VCaP (cell line): ENCODE results near the gene SNX27.

Experiments
- H3K27ac ChIP-seq: fragments of 450-650 bp; 2 replicates; pipeline ENCODE4 v1.5.1; 2017
- CTCF ChIP-seq: fragments of 450-650 bp; conservative IDR thresholded peaks from 2 replicates; pipeline ENCODE4 v1.5.1; 2017; ENCODE audit warnings: mild to moderate bottlenecking, moderate library complexity

SNX27 gene

DNA sequence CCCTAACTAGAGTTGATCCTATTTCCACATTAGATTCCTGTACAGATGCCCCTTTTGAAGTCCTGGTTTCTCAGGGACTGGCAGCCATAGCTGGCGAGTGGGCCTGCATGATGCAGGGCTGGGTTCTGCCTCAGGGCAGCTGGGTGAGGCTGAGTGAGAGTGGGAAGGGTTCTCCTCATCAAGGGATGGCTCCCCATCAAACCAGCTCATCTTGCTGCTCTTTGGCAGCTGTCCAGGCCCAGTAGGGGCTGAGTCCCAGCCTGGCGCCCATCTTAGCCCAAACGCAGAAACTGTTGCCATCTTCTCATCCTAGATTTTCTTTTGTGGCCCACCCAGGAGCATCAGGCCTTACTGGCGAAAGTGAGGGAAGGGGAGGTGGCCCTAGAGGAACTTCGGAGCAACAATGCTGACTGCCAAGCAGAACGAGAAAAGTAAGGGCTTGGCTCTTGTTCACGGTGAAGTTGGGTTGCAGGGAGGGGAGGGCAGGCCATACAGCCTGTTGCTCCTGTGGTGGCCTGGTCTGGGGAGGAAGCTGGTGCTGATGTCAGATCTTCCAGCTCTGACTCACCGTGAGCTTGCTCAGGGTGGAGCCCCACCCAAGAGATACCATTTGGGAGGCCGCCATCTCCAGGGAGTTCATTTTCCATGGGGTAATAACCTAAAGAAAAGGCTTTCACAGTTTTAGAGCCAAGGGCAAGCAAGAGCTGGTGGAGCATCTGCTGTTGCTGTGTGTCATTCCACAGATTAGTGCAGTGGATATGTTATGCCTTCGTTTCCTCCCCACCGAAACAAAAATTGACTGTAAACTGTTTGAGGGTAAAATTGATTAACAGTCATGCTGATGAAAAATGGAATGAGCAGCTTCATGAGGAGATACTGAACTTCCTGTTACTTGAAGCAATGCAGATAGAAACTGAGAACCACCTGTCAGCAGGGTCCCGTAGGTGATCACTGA lies 37.0 kb upstream of the SNX27 start:
- TF ChIP-seq CTCF, result no peak
- no peak overlapping the region for H3K27ac ChIP-seq

DNA sequence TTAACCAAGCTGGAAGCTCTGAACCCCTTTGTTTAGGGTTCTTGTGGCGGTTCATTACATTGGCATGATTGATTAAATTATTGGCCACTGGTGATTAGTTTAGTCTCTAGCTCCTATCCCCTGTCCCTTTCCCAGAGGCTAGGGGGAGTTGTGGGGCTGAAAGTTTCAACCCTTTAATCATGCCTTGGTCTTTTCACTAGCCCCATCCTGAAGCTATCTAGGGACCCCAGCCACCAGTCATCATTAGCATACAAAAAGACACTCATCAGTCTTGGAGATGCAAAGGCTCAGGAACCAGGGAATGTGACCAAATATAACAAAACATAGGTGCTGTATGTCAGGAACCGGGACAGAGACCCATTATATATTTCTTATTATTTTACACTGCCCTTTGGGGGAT lies 34.7 kb upstream of the SNX27 start:
- no peak for TF ChIP-seq CTCF
- H3K27ac ChIP-seq, result no peak overlapping the region

DNA sequence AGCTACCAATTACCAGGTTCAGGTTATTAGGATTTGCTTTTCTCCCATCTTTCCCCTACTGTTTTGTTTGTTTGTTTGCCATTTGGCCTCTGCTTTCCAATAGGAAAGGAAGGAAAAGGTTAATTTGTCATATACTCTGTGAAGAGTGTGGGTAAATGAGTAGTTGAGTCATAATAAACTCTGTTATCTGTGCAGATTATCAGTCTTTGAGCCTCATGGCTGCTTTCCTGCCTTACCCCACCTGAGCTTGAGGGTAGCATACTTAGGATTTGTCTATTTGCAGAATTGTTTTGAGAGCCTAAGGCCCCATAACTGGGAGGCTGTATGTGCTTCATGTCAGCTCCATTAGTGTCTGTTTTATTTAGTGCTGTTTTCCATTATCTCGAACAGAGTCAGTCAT lies 32.9 kb upstream of the SNX27 start:
- no peak overlapping the region for H3K27ac ChIP-seq

GRCh38 chr1:151579436-151580225 lies 32.2 kb upstream of the SNX27 start:
- no peak overlapping the region for H3K27ac ChIP-seq
- no peak for TF ChIP-seq CTCF

More for the DNA sequence above, 32.9 kb upstream of the SNX27 start:
- TF ChIP-seq CTCF, result no peak

- no peak overlapping the region for H3K27ac ChIP-seq
- no peak for TF ChIP-seq CTCF
Observed at GRCh38 chr1:151581451-151581850, 30.4 kb upstream of the SNX27 start.

DNA sequence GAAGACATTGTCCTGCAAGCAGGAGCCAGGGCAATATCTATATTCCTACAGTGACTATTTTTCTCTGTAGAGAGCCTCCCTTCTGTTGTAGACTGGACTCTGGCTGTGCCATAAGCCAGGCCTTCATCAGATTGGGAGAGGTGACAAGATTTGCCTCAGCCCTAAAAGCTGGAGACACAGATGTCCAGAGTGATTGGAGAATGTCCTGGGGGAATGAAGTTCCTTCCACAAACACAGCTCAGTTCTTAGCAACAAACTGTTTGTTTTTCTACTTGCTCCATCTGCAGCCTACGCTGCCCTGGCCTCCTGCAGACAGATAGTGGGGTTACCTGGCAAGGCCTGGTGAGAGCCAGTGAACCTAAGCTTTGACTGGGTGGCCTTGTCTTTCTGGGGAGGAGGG lies 29.9 kb upstream of the SNX27 start:
- TF ChIP-seq CTCF, result no peak
- H3K27ac ChIP-seq, result no peak overlapping the region

- H3K27ac ChIP-seq, result no peak overlapping the region
- no peak for TF ChIP-seq CTCF
Observed at GRCh38 chr1:151583796-151584195, 28.1 kb upstream of the SNX27 start.
